Left lung (tissue), 14 donors: ENCODE measurements around the gene ULK1. TPM values are rescaled to one million over a fixed set of nuclear protein-coding genes. Genes with fewer than 3 reads are reported as not detected.

Experiments
- ATAC-seq: fragments of 200-7000 bp; cut with Tn5 transposase; one replicate; pipeline ENCODE4 v1.9.1; 2020; ENCODE audit warnings: moderate library complexity
- DNase-seq, 4 donors: peaks; one replicate each; pipeline ENCODE4 v3.0.0-alpha.2; 2013 to 2020
- H3K27ac ChIP-seq, 2 donors: fragments of 200-600 bp; sonication (generic) in 1 of 2; one replicate each; pipeline versions ENCODE4 v1.5.0 to v1.8.0; 2020 to 2021
- H3K27me3 ChIP-seq, 2 donors: fragments of 200-600 bp; sonication (generic) in 1 of 2; one replicate each; pipeline versions ENCODE4 v1.5.0 to v1.8.0; 2020 to 2021
- H3K36me3 ChIP-seq, 2 donors: fragments of 200-600 bp; sonication (generic) in 1 of 2; one replicate each; pipeline versions ENCODE4 v1.5.0 to v1.8.0; 2020 to 2021
- H3K4me1 ChIP-seq, 2 donors: fragments of 200-600 bp; one replicate each; pipeline ENCODE4 v1.8.0; 2021
- H3K4me3 ChIP-seq, 2 donors: fragments of 200-600 bp; sonication (generic) in 1 of 2; one replicate each; pipeline versions ENCODE4 v1.5.0 to v1.8.0; 2020 to 2021; ENCODE audit warnings: mild to moderate bottlenecking in 1 of 2
- H3K9me3 ChIP-seq, 2 donors: fragments of 200-600 bp; sonication (generic) in 1 of 2; one replicate each; pipeline versions ENCODE4 v1.5.0 to v1.8.0; 2020 to 2021
- CTCF ChIP-seq, 2 donors: fragments of 200-600 bp; sonication (generic) in 1 of 2; IDR thresholded peaks; one replicate each; pipeline versions ENCODE4 v1.5.0 to v1.8.0; 2021; ENCODE audit warnings: antibody characterized with exemption in 2 of 2
- intact Hi-C, 2 donors: fragments of 100-400 bp; cut with DNase I; formaldehyde crosslinking; loops; one replicate each; pipeline versions ENCODE4 v1.11.2 to v1.14.2; 2022
- long read RNA-seq, 12 donors: library from polyadenylated mRNA in 2 of 12; unstranded in 2 of 12; transcript quantifications; one replicate each; pipeline ENCODE4 v2.0.0 and lab custom pipeline, GENCODE V29; 2019 to 2026
- polyA plus RNA-seq, 6 donors: library from polyadenylated mRNA; unstranded; fragments of 120-200 nt; gene quantifications; one replicate each; pipeline ENCODE4 v1.2.1, GENCODE V29; 2013; ENCODE audit not compliant: insufficient read length in 6 of 6
- total RNA-seq, 2 donors: library from RNA; stranded (reverse); fragmentation: NEBNext Ultra II Directional; extraction: Animal tissue kit (Norgen Biotek cat#: 25700); gene quantifications; one replicate each; pipeline ENCODE4 v1.2.1, GENCODE V29; 2021
- donor health status: DM: no; HTN: yes; CAD: no.
- donor health status: DM: no; HTN: no; CAD: no.

The ULK1 gene
- total RNA-seq = 10 to 100 TPM; 21.6 to 30.0 TPM
- polyA plus RNA-seq = 10 to 100 TPM; 23.2 to 38.7 (median 29.0) TPM
- long read RNA-seq, donor 1, full-length matches to known transcripts = 6 of 6 reads
- long read RNA-seq, donor 1, partial matches to known transcripts = 0 of 6 reads
- long read RNA-seq, donor 1, other reads (novel, unspliced or antisense) = 0 of 6 reads
- long read RNA-seq, donor 2, partial matches to known transcripts = 5 of 8 reads
- long read RNA-seq, donor 2, other reads (novel, unspliced or antisense) = 0 of 8 reads
- long read RNA-seq, donor 3, partial matches to known transcripts = 0 of 1 reads
- long read RNA-seq, donor 3, other reads (novel, unspliced or antisense) = 0 of 1 reads
- long read RNA-seq, donor 4, partial matches to known transcripts = 2 of 6 reads
- long read RNA-seq, donor 4, other reads (novel, unspliced or antisense) = 4 of 6 reads
- long read RNA-seq, donor 5, partial matches to known transcripts = 0 of 1 reads
- long read RNA-seq, donor 5, other reads (novel, unspliced or antisense) = 0 of 1 reads
- long read RNA-seq, donor 6, partial matches to known transcripts = 0 of 2 reads
- long read RNA-seq, donor 6, other reads (novel, unspliced or antisense) = 0 of 2 reads
- long read RNA-seq, donor 7 = 0 reads
- long read RNA-seq, donor 8, full-length matches to known transcripts = 3 of 3 reads
- long read RNA-seq, donor 8, partial matches to known transcripts = 0 of 3 reads
- long read RNA-seq, donor 8, other reads (novel, unspliced or antisense) = 0 of 3 reads
- long read RNA-seq, donor 9 = 0 reads
- long read RNA-seq, donor 10, partial matches to known transcripts = 1 of 1 reads
- long read RNA-seq, donor 10, other reads (novel, unspliced or antisense) = 0 of 1 reads
- long read RNA-seq, donor 11, partial matches to known transcripts = 5 of 10 reads
- long read RNA-seq, donor 11, other reads (novel, unspliced or antisense) = 0 of 10 reads
- long read RNA-seq, donor 12, full-length matches to known transcripts = 2 of 12 reads
- long read RNA-seq, donor 12, partial matches to known transcripts = 10 of 12 reads
- long read RNA-seq, donor 12, other reads (novel, unspliced or antisense) = 0 of 12 reads

- Histone ChIP-seq H3K27me3 (no peaks in the 10 kb centered on the region), H3K36me3 (no peaks in the 10 kb centered on the region), H3K27ac (peak within 1 kb of the TSS; percentile 92 to 93), H3K4me1 (peaks cover 7 to 35% of the 10 kb centered on the region in 2 donors), H3K4me3 (peak within 1 kb of the TSS; percentile 62 to 63), H3K9me3 (no peaks in the 10 kb centered on the region)
- DNase-seq (peak; percentile 86 to 98 (median 94)), ATAC-seq (peak; percentile 74)
- TF ChIP-seq CTCF (IDR thresholded peaks at IDR 0.05) = no peak
- intact Hi-C loops = no loop called here
Observed at GRCh38 chr12:131894313-131894860, at the start of gene ULK1. ULK1 (plus strand) TSS chr12:131894622; CDS start chr12:131895002, 380 bp downstream.

DNA sequence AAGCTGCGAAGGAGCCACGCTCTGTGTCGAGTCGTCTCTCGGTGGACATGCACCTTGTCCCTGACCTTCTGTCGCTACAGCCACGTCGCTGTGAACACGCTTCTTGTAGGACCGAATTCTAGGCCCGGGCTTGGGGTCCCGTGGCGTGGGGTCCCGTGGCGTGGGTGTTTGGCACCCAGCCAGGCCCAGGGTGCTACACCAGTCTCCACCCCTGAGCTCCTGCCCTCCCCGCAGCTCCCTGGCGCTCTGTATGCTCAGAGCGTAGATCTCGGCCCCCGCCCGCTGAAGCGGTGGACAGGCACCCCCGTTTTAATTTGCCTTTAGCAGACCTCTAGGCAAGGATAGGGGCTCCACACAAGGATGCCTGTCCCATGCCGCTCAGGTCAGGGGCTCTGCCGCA lies 49.8 kb upstream of the ULK1 start:
- no peak overlapping the region for H3K4me3 ChIP-seq
- no peaks in the 10 kb centered on the region for H3K9me3 ChIP-seq
- no peaks in the 10 kb centered on the region for H3K4me1 ChIP-seq
- H3K27me3 ChIP-seq = no peaks in the 10 kb centered on the region
- no peak for TF ChIP-seq CTCF (IDR thresholded peaks at IDR 0.05)
- DNase-seq (no peak), ATAC-seq (no peak)
- intact Hi-C loops = no loop called here
- H3K36me3 ChIP-seq = peaks cover 0 to 18% of the 10 kb centered on the region in 2 donors
- no peak overlapping the region for H3K27ac ChIP-seq

- no peak for DNase-seq
- no peak for TF ChIP-seq CTCF (IDR thresholded peaks at IDR 0.05)
- no peak for ATAC-seq
- no peak overlapping the region for H3K4me3 ChIP-seq
- no peaks in the 10 kb centered on the region for H3K9me3 ChIP-seq
- no peaks in the 10 kb centered on the region for H3K4me1 ChIP-seq
- H3K27me3 ChIP-seq = no peaks in the 10 kb centered on the region
- H3K36me3 ChIP-seq = peaks cover 0 to 18% of the 10 kb centered on the region in 2 donors
- intact Hi-C loops = no loop called here
- H3K27ac ChIP-seq = no peak overlapping the region
Observed at GRCh38 chr12:131845121-131845520, 49.3 kb upstream of the ULK1 start.

DNA sequence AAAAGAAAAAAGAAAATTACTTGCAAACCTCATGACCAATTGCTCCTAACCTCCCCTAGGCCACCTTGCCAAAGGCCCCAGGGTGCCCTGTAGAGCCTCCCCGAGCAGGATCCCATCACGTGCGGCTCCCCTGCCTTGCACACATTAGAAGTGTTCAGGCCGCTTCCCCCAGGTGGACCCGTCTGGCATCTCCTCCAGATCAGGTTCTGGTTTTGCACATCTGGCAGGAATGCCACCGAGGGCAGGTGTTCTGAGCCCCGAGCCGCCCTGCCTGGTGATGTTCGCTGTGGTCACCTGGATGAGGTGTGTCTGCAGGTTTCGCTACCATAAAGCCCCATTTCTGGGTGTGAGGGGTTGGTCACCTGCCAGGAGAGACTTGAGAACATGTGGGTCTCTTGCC lies 47.0 kb upstream of the ULK1 start:
- DNase-seq (no peak), ATAC-seq (no peak)
- Histone ChIP-seq H3K9me3 (no peaks in the 10 kb centered on the region), H3K4me3 (no peak overlapping the region), H3K27ac (no peak overlapping the region), H3K36me3 (peaks cover 0 to 18% of the 10 kb centered on the region in 2 donors), H3K27me3 (peaks cover 0 to 16% of the 10 kb centered on the region in 2 donors), H3K4me1 (peaks cover 0 to 3% of the 10 kb centered on the region in 2 donors)
- no peak for TF ChIP-seq CTCF (IDR thresholded peaks at IDR 0.05)
- intact Hi-C loops = no loop called here
